Measurements from ENCODE around the gene MLLT3.

Gene MLLT3

DNA sequence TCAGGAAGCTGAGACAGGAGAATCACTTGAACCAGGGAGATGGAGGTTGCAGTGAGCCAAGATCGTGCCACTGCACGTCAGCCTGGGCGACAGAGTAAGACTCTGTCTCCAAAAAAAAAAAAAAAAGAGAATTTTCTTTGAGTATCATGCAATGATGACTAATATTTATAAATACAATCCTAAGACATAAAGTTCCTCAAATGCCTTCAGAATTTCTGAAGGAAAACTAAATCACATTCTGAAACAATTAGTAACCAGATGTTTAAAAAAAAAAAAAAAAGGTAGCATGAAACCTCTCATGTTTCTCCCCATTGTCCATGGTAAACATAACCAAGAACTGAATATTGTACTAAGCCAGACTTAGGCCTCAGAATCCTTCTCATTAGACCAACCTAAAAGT is 23.1 kb downstream of the MLLT3 start:
- H3K27ac ChIP-seq (ENCODE audit: poor library complexity, severe bottlenecking) = peak overlapping the region; percentile 60
- H3K36me3 ChIP-seq (ENCODE audit: low read depth) = no peaks in the 10 kb centered on the region
- no peaks in the 10 kb centered on the region for H3K27me3 ChIP-seq (ENCODE audit: insufficient read depth, poor library complexity, severe bottlenecking)
- ATAC-seq (ENCODE audit: low read depth) (peak; percentile 45; the same call in 2 of the 3 replicates), DNase-seq (ENCODE audit: low spot score) (no peak)
- H3K4me3 ChIP-seq (ENCODE audit: severe bottlenecking) = no peak overlapping the region
- peaks cover 13% of the 10 kb centered on the region for H3K4me1 ChIP-seq (ENCODE audit: insufficient read depth, poor library complexity, severe bottlenecking)
- H3K9me3 ChIP-seq (ENCODE audit: severe bottlenecking) = no peaks in the 10 kb centered on the region
- TF ChIP-seq CTCF (IDR thresholded peaks at IDR 0.05; ENCODE audit: poor library complexity, severe bottlenecking) = no peak

DNA sequence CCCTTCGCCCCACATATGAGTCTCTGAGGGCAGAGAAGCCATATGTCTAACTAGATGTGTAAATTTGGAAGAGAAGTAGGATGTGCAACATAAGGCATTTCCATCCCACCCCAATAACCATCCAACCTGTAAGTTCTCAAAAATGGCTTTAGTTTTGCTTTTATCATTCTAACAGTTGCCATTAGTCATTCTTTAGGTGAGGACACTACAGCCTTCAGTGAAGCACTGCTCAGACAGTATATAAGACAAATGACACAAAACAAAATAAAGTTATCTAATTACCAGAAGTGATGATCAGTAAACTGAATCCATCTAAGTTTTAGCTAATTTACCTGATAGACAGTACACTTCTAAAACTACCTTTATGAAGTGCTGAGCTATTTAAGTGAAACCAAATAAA is 23.9 kb downstream of the MLLT3 start:
- DNase-seq (ENCODE audit: low spot score) (no peak), ATAC-seq (ENCODE audit: low read depth) (no peak)
- Histone ChIP-seq H3K9me3 (ENCODE audit: severe bottlenecking) (no peaks in the 10 kb centered on the region), H3K4me3 (ENCODE audit: severe bottlenecking) (no peak overlapping the region), H3K36me3 (ENCODE audit: low read depth) (no peaks in the 10 kb centered on the region), H3K27me3 (ENCODE audit: insufficient read depth, poor library complexity, severe bottlenecking) (no peaks in the 10 kb centered on the region), H3K4me1 (ENCODE audit: insufficient read depth, poor library complexity, severe bottlenecking) (peaks cover 22% of the 10 kb centered on the region), H3K27ac (ENCODE audit: poor library complexity, severe bottlenecking) (peak overlapping the region; percentile 60)
- TF ChIP-seq CTCF (IDR thresholded peaks at IDR 0.05; ENCODE audit: poor library complexity, severe bottlenecking) = no peak

DNA sequence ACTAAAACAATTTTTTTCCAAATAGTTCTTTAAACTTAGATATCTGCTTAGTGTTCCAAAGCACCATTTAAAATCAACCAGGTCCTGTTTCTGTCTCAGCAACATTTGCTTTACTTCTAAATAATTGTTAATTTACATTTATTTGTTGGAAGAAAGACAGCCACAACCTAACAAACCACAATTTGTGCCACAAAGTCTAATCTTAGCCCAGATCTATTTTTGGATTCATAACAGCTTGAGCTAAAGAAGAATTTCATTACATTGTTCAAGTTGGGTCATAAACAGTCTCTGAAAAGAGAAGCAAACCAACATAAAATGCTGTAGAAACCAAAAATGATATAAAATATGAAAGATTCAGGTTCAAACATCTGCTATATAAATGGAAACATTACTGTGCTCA is 24.4 kb downstream of the MLLT3 start:
- no peaks in the 10 kb centered on the region for H3K9me3 ChIP-seq (ENCODE audit: severe bottlenecking)
- DNase-seq (ENCODE audit: low spot score) (no peak), ATAC-seq (ENCODE audit: low read depth) (no peak)
- peaks cover 27% of the 10 kb centered on the region for H3K4me1 ChIP-seq (ENCODE audit: insufficient read depth, poor library complexity, severe bottlenecking)
- no peak for TF ChIP-seq CTCF (IDR thresholded peaks at IDR 0.05; ENCODE audit: poor library complexity, severe bottlenecking)
- H3K36me3 ChIP-seq (ENCODE audit: low read depth) = no peaks in the 10 kb centered on the region
- no peaks in the 10 kb centered on the region for H3K27me3 ChIP-seq (ENCODE audit: insufficient read depth, poor library complexity, severe bottlenecking)
- no peak overlapping the region for H3K4me3 ChIP-seq (ENCODE audit: severe bottlenecking)
- no peak overlapping the region for H3K27ac ChIP-seq (ENCODE audit: poor library complexity, severe bottlenecking)

DNA sequence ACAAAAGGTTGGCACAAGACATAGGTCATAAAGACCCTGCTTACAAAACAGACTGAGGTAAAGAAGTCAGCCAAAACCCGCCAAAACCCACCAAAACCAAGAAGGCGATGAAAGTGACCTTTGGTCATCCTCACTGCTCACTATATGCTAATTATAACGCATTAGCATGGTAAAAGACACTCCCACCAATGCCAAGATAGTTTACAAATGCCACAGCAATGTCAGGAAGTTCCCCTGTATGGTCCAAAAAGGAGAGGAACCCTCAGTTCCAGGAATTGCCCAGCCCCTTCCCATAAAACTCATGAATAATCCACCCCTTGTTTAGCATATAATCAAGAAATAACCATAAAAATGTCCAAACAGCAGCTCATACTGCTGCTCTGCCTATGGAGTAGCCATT is 27.7 kb downstream of the MLLT3 start:
- Histone ChIP-seq H3K27me3 (ENCODE audit: insufficient read depth, poor library complexity, severe bottlenecking) (no peaks in the 10 kb centered on the region), H3K27ac (ENCODE audit: poor library complexity, severe bottlenecking) (peak overlapping the region; percentile 81), H3K4me1 (ENCODE audit: insufficient read depth, poor library complexity, severe bottlenecking) (peaks cover 33% of the 10 kb centered on the region), H3K9me3 (ENCODE audit: severe bottlenecking) (no peaks in the 10 kb centered on the region), H3K4me3 (ENCODE audit: severe bottlenecking) (no peak overlapping the region), H3K36me3 (ENCODE audit: low read depth) (no peaks in the 10 kb centered on the region)
- ATAC-seq (ENCODE audit: low read depth) = no peak
- no peak for DNase-seq (ENCODE audit: low spot score)
- no peak for TF ChIP-seq CTCF (IDR thresholded peaks at IDR 0.05; ENCODE audit: poor library complexity, severe bottlenecking)

DNA sequence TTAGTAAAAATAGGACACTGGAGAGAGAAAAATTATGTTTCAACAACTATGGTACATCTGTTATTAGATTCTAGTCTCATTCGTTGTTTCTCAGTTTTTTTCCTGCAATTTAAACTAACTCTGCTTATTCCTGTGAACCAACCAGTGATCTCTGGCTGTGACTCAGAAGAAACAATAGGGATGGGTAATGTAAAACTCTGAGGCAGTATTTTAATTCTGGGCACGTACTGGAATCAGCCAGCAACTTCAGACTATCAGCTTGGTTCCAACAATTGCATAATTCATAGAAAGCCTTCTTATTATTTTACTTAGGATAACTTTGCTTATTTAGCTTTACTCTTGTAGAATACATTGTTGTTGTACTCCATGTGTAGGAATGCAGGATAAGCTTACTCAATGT is 28.8 kb downstream of the MLLT3 start:
- no peaks in the 10 kb centered on the region for H3K9me3 ChIP-seq (ENCODE audit: severe bottlenecking)
- no peaks in the 10 kb centered on the region for H3K36me3 ChIP-seq (ENCODE audit: low read depth)
- DNase-seq (ENCODE audit: low spot score) (no peak), ATAC-seq (ENCODE audit: low read depth) (peak; percentile 82)
- no peaks in the 10 kb centered on the region for H3K27me3 ChIP-seq (ENCODE audit: insufficient read depth, poor library complexity, severe bottlenecking)
- H3K4me3 ChIP-seq (ENCODE audit: severe bottlenecking) = no peak overlapping the region
- H3K27ac ChIP-seq (ENCODE audit: poor library complexity, severe bottlenecking) = peak overlapping the region; percentile 81
- H3K4me1 ChIP-seq (ENCODE audit: insufficient read depth, poor library complexity, severe bottlenecking) = peaks cover 23% of the 10 kb centered on the region
- TF ChIP-seq CTCF (IDR thresholded peaks at IDR 0.05; ENCODE audit: poor library complexity, severe bottlenecking) = no peak

Data from RWPE2 (cell line).